ENCODE data around the gene DDX41. TPM values are rescaled to one million over a fixed set of nuclear protein-coding genes. Genes with fewer than 3 reads are reported as not detected.
"Not testable (repeated sequence)": the region's sequence is repeated elsewhere in the genome, so short reads cannot be mapped to it uniquely, and the experiment has no call there.

DDX41 gene
- 89.1 TPM for total RNA-seq

- peak; percentile 98 for DNase-seq (ENCODE audit: low spot score)
Measured at GRCh38 chr5:177516601-177517568, at the start of gene DDX41. Gene DDX41, minus strand, starts transcription at chr5:177516961. Its CDS starts 16 bp downstream, at chr5:177516945.

GRCh38 chr5:177565046-177565445, 48.3 kb upstream of the DDX41 start:
- no peak for DNase-seq (ENCODE audit: low spot score)

GRCh38 chr5:177559446-177559941, 42.7 kb upstream of the DDX41 start:
- DNase-seq (ENCODE audit: low spot score): not testable (repeated sequence)

- no peak for DNase-seq (ENCODE audit: low spot score)
Measured at GRCh38 chr5:177557796-177558195, 41.0 kb upstream of the DDX41 start.

GRCh38 chr5:177557041-177557647, 40.4 kb upstream of the DDX41 start:
- no peak for DNase-seq (ENCODE audit: low spot score)

GRCh38 chr5:177555665-177556064, 38.9 kb upstream of the DDX41 start:
- DNase-seq (ENCODE audit: low spot score): no peak

- DNase-seq (ENCODE audit: low spot score): no peak
Measured at GRCh38 chr5:177555228-177555627, 38.5 kb upstream of the DDX41 start.

GRCh38 chr5:177554474-177555111, 37.8 kb upstream of the DDX41 start, which contains the start of gene FAM193B:
Gene FAM193B, minus strand, starts transcription at chr5:177554563. Its CDS starts 105 bp downstream, at chr5:177554458.
- DNase-seq (ENCODE audit: low spot score): peak; percentile 96

GRCh38 chr5:177553671-177554429, 37.1 kb upstream of the DDX41 start:
- peak; percentile 61 for DNase-seq (ENCODE audit: low spot score)

- DNase-seq (ENCODE audit: low spot score): no peak
Measured at GRCh38 chr5:177552839-177553455, 36.2 kb upstream of the DDX41 start.

GRCh38 chr5:177550122-177550521, 33.4 kb upstream of the DDX41 start:
- DNase-seq (ENCODE audit: low spot score): no peak

- DNase-seq (ENCODE audit: low spot score): no peak
Measured at GRCh38 chr5:177548495-177548894, 31.7 kb upstream of the DDX41 start.

GRCh38 chr5:177547736-177548135, 31.0 kb upstream of the DDX41 start:
- no peak for DNase-seq (ENCODE audit: low spot score)

- DNase-seq (ENCODE audit: low spot score): peak; percentile 50
Measured at GRCh38 chr5:177546258-177546741, 29.5 kb upstream of the DDX41 start.

GRCh38 chr5:177545487-177546257, 28.9 kb upstream of the DDX41 start:
- DNase-seq (ENCODE audit: low spot score): peak; percentile 56

- DNase-seq (ENCODE audit: low spot score): no peak
Measured at GRCh38 chr5:177542816-177543465, 26.2 kb upstream of the DDX41 start.

- no peak for DNase-seq (ENCODE audit: low spot score)
Measured at GRCh38 chr5:177540438-177540837, 23.7 kb upstream of the DDX41 start.

GRCh38 chr5:177539411-177539810, 22.6 kb upstream of the DDX41 start:
- no peak for DNase-seq (ENCODE audit: low spot score)

- no peak for DNase-seq (ENCODE audit: low spot score)
Measured at GRCh38 chr5:177538876-177539275, 22.1 kb upstream of the DDX41 start.

All from ureter (tissue), 1 donor.